ENCODE data around the gene TSC2. TPM values are rescaled to one million over a fixed set of nuclear protein-coding genes. Genes with fewer than 3 reads are reported as not detected.

The TSC2 gene
- total RNA-seq, 1 donor from 2014 or later, result 96.4 TPM

DNA sequence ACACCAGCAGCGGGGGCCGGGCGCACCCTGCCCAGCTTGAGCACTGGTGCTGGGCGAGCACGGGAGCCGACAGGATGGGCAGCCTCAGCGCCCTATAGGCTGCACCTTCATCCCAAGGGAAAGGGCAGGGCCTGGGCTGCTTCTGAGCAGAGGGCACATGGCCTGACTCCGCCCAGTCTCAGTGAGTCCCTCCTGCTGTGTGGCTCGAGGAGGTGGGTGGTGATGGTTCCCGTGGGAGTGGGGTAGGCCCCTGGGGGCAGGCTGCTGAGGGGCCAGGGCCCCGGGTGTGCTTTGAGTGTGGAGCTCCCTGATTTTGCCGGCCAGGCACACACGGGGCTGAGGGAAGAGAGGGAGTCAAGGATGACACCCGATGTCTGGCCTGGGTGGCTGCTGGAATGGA lies 37.9 kb downstream of the TSC2 start:
- Mint-ChIP-seq H3K27ac (no peak overlapping the region), H3K4me3 (no peak overlapping the region), H3K36me3 (ENCODE audit: low read depth) (peaks cover 2% of the 10 kb centered on the region), H3K27me3 (ENCODE audit: insufficient read depth) (no peaks in the 10 kb centered on the region), H3K9me3 (no peaks in the 10 kb centered on the region), H3K4me1 (ENCODE audit: low read depth) (no peaks in the 10 kb centered on the region)
- intact Hi-C loops (cut with micrococcal nuclease), result no loop called here
- DNase-seq (ENCODE audit: low spot score), result no peak

DNA sequence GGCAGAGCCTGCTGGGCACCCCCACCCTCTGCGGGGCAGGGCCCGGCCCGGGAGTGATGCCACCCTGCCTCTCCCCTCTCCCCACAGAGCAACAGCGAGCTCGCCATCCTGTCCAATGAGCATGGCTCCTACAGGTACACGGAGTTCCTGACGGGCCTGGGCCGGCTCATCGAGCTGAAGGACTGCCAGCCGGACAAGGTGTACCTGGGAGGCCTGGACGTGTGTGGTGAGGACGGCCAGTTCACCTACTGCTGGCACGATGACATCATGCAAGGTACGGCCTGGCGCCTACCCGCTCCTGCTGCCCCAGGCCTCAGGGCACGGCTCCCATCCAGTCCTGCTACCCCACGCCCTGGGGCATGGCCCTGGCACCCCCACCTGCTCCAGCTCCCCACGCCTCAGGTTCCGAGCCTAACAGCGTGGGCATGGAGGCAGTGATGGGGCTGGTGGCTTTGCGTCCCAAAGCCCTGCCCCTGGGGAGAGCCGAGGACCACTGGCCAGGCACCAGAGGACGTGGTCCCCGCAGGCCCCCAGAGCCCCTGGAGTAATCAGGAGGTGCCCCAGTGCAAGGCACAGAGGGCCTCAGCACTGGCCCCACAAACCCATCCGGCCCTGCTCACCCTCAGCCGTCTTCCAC lies 38.4 kb downstream of the TSC2 start:
- intact Hi-C loops (cut with micrococcal nuclease), result no loop called here
- Mint-ChIP-seq H3K27me3 (ENCODE audit: insufficient read depth) (no peaks in the 10 kb centered on the region), H3K4me1 (ENCODE audit: low read depth) (no peaks in the 10 kb centered on the region), H3K9me3 (no peaks in the 10 kb centered on the region), H3K36me3 (ENCODE audit: low read depth) (peaks cover 2% of the 10 kb centered on the region), H3K4me3 (no peak overlapping the region), H3K27ac (no peak overlapping the region)
- no peak for DNase-seq (ENCODE audit: low spot score)

DNA sequence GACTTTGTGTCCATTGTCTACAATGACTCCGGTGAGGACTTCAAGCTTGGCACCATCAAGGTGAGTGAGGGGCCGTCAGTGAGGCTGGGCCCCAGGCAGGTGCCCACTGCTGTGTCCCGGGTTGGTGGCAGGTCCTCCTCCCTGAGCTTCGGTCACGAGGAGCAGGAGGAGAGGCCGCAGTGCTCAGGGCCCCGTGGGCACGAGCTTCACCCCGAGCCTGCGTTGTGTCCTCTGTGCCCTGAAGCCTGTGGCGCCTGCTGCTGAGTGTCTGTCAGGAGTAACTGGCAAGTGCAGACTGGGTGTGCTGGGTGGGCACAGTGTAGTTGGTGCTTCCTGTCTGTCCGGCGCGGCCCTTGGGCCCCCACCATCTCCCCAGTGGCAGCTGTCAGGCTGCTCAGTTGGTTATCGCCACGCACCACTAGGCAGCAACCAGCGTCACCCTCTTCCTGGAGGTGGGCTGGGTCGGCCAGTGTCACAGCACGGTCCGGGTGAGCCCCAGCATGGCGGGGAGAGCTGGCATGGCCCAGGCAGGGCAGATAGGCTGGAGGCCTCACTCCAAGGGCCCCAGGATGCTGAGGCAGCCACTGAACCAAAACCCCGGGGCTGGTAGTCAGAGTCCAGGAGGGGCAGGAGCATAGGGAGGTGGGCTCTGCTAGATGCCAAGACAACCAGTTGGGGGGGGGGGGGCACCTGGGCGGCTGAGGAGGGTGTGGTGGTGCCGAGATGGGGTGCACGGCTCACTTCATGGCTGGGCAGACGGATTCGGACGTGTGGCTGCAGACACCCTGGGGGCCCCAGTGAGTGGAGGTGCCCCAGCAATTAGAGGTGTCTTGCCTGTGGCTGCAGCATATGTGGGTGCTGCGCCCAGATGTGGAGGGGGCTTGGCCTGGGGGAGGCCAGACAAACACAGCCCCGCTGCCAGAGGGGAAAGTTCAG lies 39.3 kb downstream of the TSC2 start:
- H3K27ac Mint-ChIP-seq, result no peak overlapping the region

DNA sequence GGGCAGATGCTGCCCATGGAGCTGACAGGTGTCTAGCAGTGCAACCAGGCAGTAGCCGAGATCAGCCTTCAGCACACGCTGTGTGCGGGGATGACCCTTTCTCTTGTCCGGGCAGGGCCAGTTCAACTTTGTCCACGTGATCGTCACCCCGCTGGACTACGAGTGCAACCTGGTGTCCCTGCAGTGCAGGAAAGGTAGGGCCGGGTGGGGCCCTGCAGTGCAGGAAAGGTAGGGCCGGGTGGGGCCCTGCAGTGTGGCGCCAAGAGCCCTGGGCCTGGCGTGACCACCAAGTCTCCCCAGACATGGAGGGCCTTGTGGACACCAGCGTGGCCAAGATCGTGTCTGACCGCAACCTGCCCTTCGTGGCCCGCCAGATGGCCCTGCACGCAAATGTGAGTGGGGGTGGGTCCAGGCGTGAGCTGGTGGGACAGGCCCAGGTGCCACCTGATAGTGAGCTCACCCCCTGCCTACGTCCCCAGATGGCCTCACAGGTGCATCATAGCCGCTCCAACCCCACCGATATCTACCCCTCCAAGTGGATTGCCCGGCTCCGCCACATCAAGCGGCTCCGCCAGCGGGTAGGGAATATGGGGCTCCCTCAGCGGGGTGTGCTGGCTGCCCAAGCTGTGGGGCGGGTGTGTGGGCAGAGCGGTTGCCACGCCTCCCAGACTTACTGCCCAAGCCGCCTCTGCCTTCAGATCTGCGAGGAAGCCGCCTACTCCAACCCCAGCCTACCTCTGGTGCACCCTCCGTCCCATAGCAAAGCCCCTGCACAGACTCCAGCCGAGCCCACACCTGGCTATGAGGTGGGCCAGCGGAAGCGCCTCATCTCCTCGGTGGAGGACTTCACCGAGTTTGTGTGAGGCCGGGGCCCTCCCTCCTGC lies 40.2 kb downstream of the TSC2 start:
- intact Hi-C loops (cut with micrococcal nuclease), result no loop called here
- H3K9me3 Mint-ChIP-seq, result no peaks in the 10 kb centered on the region
- H3K4me3 Mint-ChIP-seq, result no peak overlapping the region
- no peak for DNase-seq (ENCODE audit: low spot score)
- H3K4me1 Mint-ChIP-seq (ENCODE audit: low read depth), result no peaks in the 10 kb centered on the region
- no peak overlapping the region for H3K27ac Mint-ChIP-seq
- H3K27me3 Mint-ChIP-seq (ENCODE audit: insufficient read depth), result no peaks in the 10 kb centered on the region
- H3K36me3 Mint-ChIP-seq (ENCODE audit: low read depth), result peaks cover 4% of the 10 kb centered on the region

More for the DNA sequence above, 39.3 kb downstream of the TSC2 start:
- intact Hi-C loops (cut with micrococcal nuclease), result no loop called here
- H3K9me3 Mint-ChIP-seq, result no peaks in the 10 kb centered on the region
- H3K27me3 Mint-ChIP-seq (ENCODE audit: insufficient read depth), result no peaks in the 10 kb centered on the region
- DNase-seq (ENCODE audit: low spot score), result no peak
- H3K36me3 Mint-ChIP-seq (ENCODE audit: low read depth), result peaks cover 2% of the 10 kb centered on the region
- H3K4me1 Mint-ChIP-seq (ENCODE audit: low read depth), result no peaks in the 10 kb centered on the region
- no peak overlapping the region for H3K4me3 Mint-ChIP-seq

DNA sequence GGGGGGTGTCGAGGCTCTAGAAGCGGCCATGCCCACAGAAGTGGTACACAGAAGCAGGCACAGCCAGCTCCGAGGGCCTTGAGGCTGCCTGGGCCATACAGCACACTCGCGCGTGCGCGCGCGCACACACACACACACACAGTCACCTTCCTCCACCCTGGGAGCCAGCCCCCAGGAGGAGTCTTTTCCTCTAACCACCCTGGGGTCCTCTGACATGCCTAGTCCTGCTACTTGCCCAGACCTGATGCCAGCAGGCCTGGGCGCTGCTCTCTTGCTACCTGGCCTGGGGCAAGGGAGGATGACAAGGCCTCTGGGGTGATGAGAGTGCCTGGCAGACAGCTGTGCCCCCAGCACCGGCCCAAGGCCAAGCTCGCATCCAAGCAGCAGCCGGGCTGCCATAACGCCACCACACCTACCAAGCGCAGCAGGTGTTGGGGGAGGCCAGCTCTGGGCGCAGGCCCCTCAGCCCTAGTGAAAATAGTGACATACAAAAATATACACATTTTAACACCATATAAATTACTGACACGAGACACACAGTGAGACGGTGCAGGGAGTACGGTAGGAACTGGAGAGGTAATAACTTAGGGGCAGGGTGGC lies 41.1 kb downstream of the TSC2 start:
- no peaks in the 10 kb centered on the region for H3K4me1 Mint-ChIP-seq (ENCODE audit: low read depth)
- DNase-seq (ENCODE audit: low spot score), result no peak
- no peaks in the 10 kb centered on the region for H3K9me3 Mint-ChIP-seq
- peaks cover 4% of the 10 kb centered on the region for H3K36me3 Mint-ChIP-seq (ENCODE audit: low read depth)
- H3K4me3 Mint-ChIP-seq, result no peak overlapping the region
- no peak overlapping the region for H3K27ac Mint-ChIP-seq
- intact Hi-C loops (cut with micrococcal nuclease), result no loop called here
- H3K27me3 Mint-ChIP-seq (ENCODE audit: insufficient read depth), result no peaks in the 10 kb centered on the region

DNA sequence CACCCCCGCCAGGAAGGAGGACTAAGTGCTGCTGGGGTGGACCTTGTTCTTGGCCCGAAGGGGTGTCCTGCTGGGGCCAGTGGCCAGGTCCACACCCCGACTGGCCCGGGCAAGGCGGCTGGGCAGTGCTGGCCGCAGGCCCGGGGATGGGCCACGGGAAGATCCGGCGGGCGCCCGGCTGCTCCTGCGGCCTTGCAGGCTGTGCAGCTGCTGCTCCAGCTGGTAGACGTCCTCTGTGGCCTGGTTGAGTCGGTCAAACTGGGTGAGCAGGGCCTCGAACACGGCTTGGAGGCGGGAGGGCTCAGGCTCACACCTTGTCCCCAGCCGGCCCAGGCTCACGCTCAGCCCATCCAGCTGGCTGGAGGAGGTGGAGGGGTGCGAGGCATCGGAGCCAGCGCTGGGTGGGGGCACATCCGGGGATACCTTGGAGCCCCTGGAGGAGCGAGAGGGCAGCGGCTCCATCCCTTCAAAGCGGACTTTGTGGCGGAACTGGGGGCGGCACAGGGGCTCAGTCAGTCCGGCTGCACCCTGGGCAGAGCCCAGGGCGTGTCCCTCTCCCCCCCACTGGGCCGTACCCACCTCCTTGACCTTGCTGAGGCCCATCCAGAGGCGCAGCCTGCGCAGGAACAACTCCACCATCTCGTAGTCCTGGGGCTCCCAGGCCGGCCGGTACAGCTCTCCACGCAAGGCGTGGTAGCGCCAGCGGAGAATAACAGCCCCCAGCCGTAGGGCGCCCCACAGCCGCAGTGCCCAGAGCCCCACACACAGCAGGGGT lies 42.1 kb downstream of the TSC2 start:
- Mint-ChIP-seq H3K36me3 (ENCODE audit: low read depth) (peaks cover 4% of the 10 kb centered on the region), H3K9me3 (no peaks in the 10 kb centered on the region), H3K4me1 (ENCODE audit: low read depth) (no peaks in the 10 kb centered on the region), H3K27ac (no peak overlapping the region), H3K4me3 (no peak overlapping the region), H3K27me3 (ENCODE audit: insufficient read depth) (no peaks in the 10 kb centered on the region)
- intact Hi-C loops (cut with micrococcal nuclease), result no loop called here
- DNase-seq (ENCODE audit: low spot score), result no peak

DNA sequence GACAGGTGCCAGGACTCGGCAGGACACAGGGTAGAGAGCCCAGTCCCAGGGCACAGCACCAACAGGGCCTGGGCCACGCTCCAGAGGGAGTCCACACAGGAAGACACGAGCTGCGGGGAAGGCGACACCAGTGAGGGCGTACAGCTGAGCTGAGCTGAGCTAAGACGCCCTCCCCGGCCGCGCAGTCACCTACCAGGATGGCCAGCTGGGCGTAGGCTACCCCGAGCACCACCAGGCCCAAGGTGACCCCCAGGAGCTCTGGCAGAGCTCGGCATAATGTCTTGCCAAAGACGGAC lies 42.6 kb downstream of the TSC2 start:
- Mint-ChIP-seq H3K36me3 (ENCODE audit: low read depth) (peaks cover 4% of the 10 kb centered on the region), H3K4me3 (no peak overlapping the region), H3K4me1 (ENCODE audit: low read depth) (no peaks in the 10 kb centered on the region), H3K27me3 (ENCODE audit: insufficient read depth) (no peaks in the 10 kb centered on the region), H3K27ac (no peak overlapping the region), H3K9me3 (no peaks in the 10 kb centered on the region)
- DNase-seq (ENCODE audit: low spot score), result no peak
- intact Hi-C loops (cut with micrococcal nuclease), result no loop called here

DNA sequence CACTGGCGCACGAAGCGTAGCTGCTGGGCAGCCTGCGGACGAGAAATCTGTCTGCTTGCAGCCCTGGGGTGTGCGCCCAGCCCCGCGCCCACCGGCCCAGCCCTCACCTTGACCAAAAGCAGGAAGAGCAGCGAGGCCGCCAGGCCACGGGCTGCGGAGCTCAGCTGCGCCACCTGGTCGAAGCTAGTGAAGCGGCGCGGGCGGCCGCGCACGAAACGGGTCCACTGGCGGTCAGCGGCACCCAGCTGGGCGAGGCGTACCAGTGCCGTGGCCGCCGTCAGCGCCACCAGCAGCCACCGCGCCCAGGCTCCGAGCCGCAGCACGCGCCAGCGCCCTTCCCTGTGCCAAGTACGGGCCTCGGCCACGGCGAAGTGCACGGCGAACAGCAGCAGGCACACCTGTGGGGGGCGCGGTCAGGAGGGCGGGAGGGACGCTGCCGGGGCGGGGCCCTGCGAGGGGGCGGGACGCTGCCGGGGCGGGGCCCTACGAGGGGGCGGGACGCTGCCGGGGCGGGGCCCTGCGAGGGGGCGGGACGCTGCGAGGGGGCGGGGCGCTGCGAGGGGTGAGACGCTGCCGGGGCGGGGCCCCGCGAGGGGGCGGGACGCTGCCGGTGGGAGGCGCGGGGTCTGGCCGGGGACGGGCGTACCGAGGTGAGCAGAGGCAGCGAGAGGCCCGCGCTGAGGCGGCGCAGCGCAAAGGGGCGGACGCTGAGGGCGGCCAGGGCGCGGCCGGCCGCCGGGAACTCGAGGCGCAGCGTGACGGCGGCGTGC lies 43.2 kb downstream of the TSC2 start:
- intact Hi-C loops (cut with micrococcal nuclease), result no loop called here

DNA sequence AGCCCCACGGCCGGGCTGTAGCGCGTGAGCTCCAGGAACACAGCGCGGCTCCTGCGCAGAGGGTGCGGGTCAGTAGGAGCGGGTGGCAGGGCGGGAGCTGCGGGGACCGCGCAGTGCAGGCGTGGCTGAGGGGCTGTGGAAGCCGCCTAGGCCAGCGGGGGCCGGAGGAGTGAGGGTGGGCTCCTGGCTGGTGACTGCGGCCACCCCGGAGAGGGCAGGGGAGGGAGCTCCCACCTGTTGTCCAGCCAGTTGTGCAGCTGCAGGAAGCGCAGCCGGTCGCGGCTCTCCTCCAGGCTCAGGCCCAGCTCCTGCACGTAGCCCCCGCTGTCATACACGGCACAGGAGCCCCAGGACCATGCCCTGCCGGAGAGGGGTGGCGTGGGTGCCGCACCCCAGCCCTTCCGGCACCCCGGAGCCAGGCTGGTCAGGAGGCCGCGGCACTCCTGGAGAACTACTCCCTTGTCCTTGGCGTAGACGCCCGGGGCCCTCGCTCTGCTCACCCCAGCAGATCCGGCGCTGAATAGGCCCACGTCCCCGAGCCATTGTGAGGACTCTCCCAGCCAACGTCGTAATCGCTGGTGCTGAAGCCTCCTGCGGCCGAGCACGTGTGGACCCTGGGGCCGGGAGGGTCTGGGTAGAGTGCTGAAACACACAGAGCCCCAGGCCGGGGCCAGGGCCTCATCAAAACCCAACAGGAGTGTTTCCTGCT lies 43.9 kb downstream of the TSC2 start:
- Mint-ChIP-seq H3K27ac (no peak overlapping the region), H3K4me3 (no peak overlapping the region), H3K9me3 (no peaks in the 10 kb centered on the region), H3K36me3 (ENCODE audit: low read depth) (peaks cover 6% of the 10 kb centered on the region), H3K27me3 (ENCODE audit: insufficient read depth) (no peaks in the 10 kb centered on the region), H3K4me1 (ENCODE audit: low read depth) (no peaks in the 10 kb centered on the region)
- DNase-seq (ENCODE audit: low spot score), result no peak
- intact Hi-C loops (cut with micrococcal nuclease), result no loop called here

More for the DNA sequence above, 43.2 kb downstream of the TSC2 start:
- Mint-ChIP-seq H3K4me3 (no peak overlapping the region), H3K4me1 (ENCODE audit: low read depth) (no peaks in the 10 kb centered on the region), H3K27ac (no peak overlapping the region), H3K36me3 (ENCODE audit: low read depth) (peaks cover 6% of the 10 kb centered on the region), H3K27me3 (ENCODE audit: insufficient read depth) (no peaks in the 10 kb centered on the region), H3K9me3 (no peaks in the 10 kb centered on the region)
- DNase-seq (ENCODE audit: low spot score), result no peak

DNA sequence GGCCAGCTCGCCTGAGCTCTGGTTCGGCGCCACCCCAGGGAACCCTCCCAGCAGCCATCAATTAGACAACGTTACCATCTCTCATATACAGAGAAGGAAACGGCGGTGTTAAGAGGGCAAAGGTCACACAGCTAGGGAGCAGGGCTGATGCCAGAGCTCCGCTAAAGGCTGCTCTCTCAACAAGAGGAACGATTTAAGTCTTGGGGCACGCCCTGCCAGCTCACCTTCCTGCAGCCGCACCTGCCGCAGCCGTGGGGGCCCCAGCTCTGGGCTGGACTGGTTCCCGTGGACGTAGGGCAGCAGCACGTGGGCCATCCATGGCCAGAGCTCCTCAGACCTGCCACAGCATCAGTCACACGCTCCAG lies 44.5 kb downstream of the TSC2 start:
- Mint-ChIP-seq H3K4me1 (ENCODE audit: low read depth) (no peaks in the 10 kb centered on the region), H3K27me3 (ENCODE audit: insufficient read depth) (no peaks in the 10 kb centered on the region), H3K36me3 (ENCODE audit: low read depth) (peaks cover 6% of the 10 kb centered on the region), H3K4me3 (no peak overlapping the region), H3K27ac (no peak overlapping the region), H3K9me3 (no peaks in the 10 kb centered on the region)
- intact Hi-C loops (cut with micrococcal nuclease), result no loop called here
- no peak for DNase-seq (ENCODE audit: low spot score)

DNA sequence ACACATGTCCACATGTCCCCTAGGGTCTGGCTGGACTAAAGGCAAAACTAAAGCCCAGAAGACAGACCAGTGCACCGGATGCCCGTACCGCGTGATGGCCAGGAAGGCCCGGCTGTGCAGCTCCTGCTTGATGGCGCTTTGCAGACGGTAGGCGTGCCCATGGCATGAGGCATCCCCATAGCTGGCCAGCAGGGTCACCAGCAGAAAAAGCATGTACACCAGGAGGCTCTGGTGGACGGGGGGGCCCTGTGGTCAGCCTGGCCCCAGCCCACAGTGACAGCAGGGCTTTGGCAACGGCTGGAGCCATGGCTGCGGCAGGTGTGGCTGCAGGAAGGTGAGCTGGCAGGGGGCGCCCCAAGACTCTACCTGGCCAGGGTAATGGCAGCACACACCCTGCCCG lies 45.1 kb downstream of the TSC2 start:
- no peak overlapping the region for H3K27ac Mint-ChIP-seq
- peaks cover 6% of the 10 kb centered on the region for H3K36me3 Mint-ChIP-seq (ENCODE audit: low read depth)
- no peaks in the 10 kb centered on the region for H3K9me3 Mint-ChIP-seq
- H3K4me1 Mint-ChIP-seq (ENCODE audit: low read depth), result no peaks in the 10 kb centered on the region
- no peak for DNase-seq (ENCODE audit: low spot score)
- H3K4me3 Mint-ChIP-seq, result no peak overlapping the region
- H3K27me3 Mint-ChIP-seq (ENCODE audit: insufficient read depth), result no peaks in the 10 kb centered on the region
- intact Hi-C loops (cut with micrococcal nuclease), result no loop called here

All from activated T-helper 1 cell treated with anti-CD3 and anti-CD28 coated beads, Interleukin-12 subunit alpha, Interleukin-12 subunit beta, Interleukin-2, Interleukin-4 antibody, amounts not matched to agents 30 ng/mL and 10 ng/mL and 1 ng/mL, durations not matched to agents 14 hours and 24 hours and 36 hours (primary cell).